HPDE6-E6E7 (cell line): ENCODE data around the gene MOB3A.
"Not testable (repeated sequence)": the region's sequence is repeated elsewhere in the genome, so short reads cannot be mapped to it uniquely, and the experiment has no call there.

Source experiments
- DNase-seq: peaks from one replicate; pipeline ENCODE4 v3.0.0; 2011; ENCODE audit warnings: missing footprints; ENCODE audit errors: extremely low spot score

The MOB3A gene

DNA sequence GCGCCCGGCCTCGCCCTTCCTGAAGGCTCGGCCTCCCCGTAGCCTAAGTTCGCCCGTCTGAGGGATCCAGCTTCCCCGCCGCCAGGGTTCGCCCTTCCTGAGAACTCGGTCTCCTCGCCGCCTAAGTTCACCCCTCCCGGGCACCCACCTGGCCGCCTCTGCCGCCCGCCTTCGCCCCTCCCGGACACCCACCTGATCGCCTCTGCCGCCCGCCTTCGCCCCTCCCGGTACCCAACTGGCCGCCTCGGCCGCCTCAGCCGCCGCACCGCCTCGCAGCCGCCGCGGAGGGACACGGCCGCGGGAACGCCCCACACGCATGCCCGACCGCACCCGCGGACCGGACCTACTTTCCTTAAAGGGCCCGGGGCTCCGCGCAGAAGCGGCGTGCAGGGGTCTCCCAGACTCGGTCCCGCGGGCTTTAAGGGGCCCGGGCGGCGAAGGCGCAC, at the start of gene MOB3A:
MOB3A (minus strand) TSS at position 293 of the 446 bp plus-strand sequence. CDS start 17,766 bp downstream, outside the sequence.
- DNase-seq, result no peak

DNA sequence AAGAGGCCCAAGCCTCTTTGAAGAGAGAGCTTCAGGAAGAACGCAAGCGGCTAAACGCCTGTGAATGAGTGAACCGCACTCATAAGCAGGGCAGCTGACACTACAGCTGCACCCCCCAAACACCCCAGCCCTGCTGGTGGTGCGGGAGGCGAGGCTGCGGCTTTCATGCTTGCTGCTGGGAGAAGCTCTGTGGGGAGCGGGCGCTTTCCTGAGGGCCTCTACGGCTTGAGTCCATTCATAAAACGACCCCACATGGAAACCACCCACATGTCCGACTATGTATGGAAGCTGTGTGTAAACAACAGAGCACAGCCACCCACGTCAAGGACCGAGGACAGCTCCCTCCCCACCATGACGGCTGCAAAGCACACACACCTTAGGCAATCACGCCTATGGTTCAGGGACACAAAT, 49.7 kb upstream of the MOB3A start:
- DNase-seq, result no peak

DNA sequence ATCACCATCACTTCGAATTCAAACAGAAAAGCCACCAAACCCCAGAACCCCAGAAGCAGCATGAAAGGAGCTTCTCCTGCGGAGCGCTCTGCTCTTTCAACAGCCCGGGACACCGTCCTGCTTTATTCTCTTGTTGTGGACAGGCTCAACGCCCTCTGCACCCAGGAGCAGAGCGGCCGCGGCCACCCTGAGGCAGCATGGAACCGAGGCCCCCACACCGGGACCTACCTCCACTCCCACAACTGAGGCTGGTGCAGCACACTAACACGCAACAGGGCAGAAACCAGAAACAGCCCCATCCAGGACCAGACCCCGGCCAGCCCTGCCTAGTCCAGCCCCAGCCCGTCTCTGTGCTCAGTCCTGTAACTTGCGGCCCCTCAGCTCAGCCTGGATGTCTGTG, 48.1 kb upstream of the MOB3A start:
- DNase-seq, result no peak

DNA sequence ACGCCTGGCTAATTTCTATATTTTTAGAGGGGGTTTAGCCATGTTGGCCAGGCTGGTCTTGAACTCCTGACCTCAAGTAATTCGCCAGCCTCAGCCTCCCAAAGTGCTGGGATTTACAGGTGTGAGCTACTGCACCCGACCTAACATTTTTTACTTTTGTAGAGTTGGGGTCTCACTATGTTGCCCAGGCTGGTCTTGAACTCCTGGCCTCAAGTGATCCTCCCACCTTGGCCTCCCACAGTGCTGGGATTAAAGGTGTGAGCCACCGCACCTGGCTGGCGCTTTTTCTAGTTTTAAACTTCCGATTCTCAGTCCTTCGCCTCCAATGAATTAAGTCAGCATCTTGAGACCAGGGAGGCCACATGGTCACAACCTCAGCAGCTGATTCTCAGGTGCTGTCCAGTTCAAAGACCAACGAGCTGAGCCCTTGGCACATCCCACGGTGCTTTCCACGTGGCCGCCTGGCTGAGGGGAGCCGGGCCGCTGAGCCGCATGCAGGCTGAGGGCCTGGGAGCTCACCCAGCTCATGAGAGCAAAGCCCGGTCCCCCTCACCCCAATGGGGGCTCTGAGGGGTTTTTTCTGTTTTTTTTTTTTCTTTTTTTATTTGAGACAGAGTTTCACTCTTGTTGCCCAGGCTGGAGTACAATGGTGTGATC, 46.2 kb upstream of the MOB3A start:
- no peak for DNase-seq

DNA sequence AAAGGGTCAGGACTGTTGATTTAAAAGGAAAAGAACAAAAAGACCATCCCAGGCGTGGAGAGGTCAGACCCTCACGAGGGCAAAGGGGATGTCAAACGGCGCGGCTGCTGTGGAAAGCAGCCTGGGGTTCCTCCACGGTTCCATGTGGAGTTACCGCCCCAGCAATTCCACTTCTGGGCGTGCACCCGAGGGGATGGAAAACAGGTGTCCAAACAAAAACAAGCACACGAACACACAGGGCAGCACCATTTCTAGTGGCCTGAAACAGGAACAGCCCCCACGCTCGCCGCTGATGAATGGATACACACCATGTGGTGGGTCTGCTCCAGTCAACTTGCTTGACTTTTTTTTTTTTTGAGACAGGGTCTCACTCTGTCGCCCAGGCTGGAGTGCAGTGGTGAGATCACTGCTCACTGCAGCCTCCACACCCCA, 44.0 kb upstream of the MOB3A start:
- DNase-seq, result no peak

DNA sequence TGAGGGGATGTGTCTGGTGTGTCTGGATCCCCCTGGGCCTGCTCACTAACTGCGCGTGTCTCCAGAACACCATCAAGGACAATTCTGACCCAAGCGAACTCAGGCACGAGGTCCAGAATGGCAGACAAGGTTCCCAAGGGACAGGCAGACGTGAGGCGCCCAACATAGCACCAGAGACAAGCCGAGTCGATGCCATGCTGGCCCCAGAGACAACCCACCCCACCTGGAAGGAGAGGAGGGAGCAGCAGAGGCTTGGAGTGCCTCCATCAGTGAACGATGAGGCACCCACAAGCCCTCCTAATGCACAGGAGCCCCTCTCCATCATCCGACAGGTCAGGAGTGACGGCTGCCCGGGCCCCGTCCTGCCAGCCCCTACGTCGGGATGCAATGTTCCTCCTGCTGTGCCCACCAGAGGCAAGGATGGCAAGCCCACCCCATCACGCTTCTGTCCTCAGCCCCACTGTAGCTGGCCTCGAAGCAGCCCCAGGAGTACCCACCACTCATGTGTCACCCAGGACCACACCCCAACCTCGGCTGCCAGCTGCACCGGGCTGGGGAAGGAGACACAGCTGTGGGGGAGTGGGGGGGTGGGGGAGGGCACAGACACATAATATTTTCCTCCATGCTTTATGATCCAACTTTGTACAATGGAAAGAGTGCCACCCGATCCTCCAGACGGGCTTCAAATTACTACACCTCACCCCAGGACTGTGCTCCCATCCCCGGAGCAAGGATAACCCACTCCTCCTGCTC, 43.4 kb upstream of the MOB3A start:
- no peak for DNase-seq

DNA sequence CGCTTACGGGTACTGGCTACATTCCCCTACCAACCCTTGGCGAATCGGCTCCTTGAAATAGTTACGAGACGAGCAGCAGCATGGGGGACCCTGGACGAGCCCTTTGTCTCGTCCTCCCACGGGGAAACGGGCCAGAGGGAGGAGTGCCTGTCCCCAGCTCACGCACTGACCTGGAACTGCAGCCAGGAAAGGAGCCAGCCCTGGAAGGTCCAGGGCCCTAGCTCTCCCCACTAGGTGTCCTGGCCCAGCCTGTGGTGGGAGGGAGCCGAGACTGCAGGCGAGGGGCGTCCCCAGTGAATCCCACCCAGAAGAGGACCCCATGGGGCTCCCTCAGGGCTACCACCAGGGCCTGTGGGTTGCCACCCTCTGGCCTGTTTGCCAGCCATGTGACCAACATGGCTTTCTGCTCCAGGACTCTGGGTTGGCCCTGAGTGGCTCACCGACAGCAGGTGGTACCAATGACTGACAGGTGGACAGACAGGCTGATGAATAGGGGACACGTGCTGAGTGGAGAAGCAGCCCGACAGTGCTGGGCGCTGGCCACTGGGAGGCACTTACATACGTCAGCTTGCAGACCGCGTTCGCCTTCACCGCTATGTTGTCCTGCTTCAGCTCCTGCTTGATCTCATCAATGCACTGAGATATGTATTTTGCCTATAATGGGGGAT, 42.1 kb upstream of the MOB3A start:
- DNase-seq, result no peak

DNA sequence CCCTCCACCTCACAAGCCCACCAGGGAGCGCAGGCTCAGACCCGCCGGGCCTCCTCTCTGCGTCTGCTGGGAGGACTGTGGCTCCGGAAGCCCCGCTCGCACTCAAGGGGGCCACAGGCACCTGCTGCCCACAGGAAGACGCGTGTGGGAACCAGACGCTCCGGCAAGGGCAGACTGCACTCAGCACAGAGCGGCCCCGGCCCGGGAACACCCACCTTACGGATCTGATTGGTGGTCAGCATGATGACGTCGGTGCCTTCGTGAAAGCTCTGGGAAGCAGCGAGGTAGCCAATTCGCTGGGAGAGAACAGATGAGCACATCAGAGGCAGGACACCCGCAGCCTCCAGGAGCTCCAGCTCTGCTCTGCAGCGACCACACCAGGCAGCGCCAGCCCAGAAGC, 40.7 kb upstream of the MOB3A start:
- no peak for DNase-seq

DNA sequence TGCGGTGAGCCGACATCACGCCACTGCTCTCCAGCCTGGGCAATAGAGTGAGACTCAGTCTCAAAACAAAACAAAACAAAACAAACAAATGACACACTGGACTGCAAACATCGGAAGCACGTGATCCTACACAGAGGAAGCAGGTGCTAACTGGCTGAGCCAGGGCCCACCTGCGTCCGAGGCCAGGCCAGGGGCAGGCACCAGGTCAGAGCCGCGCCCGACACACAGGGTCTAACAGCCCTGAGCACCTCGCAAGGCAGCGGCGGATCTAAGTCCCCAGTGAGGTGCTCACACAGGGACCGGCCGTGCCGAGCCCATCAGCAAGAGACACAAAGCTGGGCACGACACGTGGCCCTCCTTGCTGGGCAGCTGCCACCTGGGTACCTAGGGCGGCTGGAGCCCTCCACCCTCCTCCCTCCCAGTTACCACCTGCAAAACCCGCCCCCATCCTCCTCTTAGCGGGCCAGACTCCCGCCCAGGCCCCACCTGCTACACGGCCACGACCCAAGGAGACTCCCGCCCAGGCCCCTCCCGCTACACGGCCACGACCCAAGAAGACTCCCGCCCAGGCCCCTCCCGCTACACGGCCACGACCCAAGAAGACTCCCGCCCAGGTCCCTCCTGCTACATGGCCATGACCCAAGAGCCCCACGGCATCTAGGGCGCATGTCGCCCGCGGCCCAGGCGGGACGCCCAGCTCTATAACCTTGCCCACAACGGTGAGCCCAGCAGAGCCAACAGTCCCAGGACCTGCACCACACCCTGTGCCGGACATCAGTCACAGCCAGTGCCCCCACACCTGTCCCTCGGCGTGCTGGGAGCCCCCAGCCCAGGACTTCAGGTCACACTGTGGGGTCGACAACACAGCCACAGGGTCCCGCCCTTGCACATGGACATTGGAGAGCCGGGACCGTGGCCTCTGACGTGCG, 39.6 kb upstream of the MOB3A start:
- DNase-seq, result no peak

DNA sequence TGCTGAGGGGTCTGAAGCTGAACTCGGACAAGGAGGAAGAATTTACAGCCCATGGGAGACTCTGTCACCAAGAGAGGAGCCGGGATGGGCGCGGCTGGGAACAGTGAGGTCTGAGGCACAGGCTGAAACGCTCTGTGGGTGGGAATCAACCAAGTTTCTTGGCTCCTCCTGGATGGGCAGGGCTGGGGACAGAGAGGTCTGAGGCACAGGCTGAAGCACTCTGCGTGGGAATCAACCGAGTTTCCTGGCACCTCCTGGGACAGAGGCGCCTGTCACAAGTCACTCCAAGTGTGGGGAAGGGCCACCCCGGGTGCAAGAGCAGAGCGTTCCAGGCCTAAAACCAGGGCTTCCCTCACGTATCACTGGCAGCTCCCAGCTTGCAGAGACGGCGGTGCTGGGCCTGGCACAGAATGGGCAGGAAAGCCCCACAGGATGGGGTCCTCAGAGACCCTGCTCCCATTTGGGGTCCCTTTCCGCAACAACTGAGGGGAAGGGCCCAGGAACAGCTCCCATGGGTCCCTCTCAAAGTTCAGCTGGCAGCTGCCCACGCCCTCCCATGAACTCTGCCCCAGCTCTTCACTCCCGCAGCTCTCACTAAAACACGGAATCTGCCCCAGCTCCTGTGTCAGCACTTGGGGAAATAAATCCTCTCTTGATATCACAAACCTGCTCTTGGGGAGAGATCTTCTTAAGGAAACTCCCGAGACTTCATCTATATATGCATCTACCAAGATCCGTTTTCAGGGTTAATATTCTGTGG, 36.8 kb upstream of the MOB3A start:
- DNase-seq, result no peak

DNA sequence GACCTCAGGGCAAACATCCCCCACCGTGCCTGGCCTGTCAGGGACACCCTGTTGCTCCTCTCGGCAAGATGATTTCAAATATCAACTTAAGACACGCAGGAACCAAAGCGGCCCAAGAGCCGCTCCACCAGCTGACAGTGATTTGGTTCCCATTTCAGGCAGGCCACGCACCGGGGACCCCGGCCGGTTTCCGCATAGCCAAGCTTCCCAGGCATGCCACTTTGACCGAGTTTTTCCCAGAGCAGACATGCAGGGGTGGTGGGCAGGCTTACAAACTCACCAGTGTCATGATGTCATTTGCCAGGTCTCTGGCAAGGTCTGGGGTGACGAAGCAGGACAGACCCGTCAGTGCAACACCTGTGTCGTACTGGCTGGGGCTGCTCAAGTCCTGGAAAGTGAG, 36.1 kb upstream of the MOB3A start:
- no peak for DNase-seq

DNA sequence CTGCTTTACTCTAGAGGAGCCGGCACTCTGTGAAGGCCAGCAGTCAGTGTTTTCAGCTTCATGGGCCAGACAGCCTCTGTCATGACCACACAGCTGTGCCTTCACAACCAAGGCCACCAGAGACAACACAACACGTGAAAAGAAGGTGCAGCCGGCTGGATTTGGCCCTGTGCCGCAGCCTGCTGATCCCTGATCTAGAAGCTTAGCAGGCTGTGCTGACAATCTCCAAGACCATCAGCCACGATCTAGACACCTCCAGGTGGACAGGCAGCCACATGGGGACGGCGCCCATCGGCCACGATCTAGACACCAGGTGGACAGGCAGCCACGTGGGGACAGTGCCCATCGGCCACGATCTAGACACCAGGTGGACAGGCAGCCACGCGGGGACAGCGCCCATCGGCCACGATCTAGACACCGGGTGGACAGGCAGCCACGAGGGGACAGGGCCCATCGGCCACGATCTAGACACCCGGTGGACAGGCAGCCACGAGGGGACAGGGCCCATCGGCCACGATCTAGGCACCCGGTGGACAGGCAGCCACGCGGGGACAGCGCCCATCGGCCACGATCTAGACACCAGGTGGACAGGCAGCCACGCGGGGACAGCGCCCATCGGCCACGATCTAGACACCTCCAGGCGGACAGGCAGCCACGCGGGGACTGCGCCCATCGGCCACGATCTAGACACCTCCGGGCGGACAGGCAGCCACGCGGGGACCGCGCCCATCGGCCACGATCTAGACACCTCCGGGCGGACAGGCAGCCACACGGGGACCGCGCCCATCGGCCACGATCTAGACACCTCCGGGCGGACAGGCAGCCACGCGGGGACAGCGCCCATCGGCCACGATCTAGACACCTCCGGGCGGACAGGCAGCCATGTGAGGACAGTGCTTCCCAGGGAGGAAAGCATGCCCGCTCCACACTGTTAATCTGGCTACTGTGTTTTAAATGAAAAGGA, 35.2 kb upstream of the MOB3A start:
- not testable (repeated sequence) for DNase-seq

DNA sequence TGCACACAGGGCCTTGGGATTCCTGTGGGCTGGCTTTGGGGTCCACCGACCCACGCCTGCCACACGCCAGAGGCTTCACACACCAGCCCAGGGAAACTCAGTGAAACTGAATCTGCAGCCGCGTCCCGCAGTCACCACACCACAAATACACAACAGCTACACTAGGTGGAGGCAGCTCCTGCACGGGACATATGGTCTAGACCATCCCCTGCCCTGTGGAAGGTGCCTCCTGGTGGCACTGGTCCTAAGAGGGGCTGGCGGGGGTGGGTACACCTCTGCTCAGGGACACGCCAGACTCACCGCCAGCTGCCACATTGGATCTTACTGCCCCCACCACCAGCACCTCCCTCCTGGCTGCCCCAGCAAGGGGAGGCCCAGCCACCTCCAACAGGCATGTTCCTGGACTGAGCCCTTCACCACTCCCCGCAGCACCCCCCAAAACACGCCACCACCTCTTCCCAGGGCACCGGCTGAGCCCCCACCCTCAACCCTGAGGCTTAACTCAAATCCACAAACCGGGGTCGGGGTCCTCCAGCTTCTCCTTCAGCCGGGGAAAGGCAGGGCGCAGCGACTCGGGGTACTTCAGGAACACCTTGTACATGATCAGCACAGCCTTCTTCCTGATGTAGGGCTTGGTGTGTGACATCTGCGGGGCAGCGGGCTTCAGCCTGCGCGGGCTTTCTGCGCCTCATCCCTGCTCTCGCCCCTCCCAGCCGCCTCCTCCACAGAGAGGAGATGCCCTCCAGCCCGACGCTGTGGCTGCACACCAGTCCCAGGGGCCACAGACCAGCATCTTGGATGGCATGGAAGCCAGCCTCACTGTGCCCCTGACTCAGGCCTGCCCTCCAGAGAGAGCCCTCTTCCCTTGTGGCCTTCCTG, 34.0 kb upstream of the MOB3A start:
- DNase-seq, result no peak

DNA sequence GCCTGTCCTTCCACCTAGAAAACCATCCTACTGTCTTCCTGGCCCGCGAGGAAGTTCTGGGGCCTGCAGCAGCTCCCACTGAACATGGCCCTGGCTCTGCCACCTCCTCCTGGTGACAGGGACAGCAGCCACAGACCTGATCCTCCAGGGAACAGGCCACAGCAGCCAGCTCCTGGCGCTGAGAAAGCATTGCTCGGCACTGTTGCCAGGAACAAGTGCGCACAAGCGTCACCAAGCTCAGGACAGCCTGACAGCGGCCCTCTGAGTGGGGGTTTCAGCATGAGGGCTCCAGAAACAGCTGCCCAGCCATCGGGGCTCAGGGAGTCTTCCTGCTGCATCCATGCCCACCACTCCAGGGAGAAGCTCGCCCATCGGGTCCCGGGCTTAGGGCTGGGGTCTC, 33.4 kb upstream of the MOB3A start:
- no peak for DNase-seq

DNA sequence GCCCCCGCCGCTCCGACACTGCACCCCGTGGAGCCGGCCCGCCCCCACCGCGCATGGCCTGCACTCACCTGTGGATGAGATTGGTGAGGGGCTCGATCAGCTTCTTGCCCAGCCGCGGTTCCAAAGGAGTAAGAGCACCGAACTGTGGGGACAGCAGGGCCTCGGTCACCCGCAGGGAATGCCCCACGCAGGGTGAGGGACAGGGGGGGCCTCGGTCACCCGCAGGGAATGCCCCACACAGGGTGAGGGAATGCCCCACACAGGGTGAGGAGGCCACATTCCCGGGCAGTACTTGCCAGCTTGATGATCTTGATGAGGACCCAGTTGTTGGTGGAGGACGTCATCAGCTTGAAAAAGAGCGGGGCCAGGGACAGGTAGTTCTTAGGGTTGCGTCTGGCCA, 32.9 kb upstream of the MOB3A start:
- no peak for DNase-seq

DNA sequence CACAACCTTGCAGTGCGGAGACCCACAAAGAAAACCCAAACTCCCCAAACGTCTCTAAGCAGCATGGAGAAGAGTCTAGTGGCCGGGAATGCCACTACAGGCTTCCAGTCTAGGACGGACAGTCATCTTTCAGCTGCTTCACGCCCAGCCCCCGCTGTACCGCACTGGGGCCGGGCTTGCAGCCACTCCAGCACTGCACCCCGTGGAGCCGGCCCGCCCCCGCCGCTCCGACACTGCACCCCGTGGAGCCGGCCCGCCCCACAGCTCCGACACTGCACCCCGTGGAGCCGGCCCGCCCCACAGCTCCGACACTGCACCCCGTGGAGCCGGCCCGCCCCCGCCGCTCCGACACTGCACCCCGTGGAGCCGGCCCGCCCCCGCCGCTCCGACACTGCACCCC, 32.1 kb upstream of the MOB3A start:
- DNase-seq, result not testable (repeated sequence)

DNA sequence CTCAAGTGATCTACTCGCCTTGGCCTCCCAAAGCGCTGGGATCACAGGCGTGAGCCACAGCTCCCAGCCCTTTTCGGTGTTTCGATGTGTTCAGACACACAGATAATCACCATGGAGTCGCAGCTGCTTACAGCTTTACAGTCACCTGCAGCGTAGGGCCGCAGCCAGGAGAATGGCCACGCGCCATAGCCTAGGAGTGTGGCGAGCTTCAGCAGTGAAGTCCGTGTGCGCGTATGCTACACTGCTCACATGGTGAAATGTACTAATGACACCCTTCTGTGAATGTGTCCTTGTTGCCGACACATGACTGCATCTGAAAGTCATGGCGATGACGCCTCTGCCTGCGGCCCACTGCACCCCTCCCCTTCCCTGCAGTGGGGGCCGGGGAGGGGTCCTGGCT, 31.6 kb upstream of the MOB3A start:
- DNase-seq, result no peak

DNA sequence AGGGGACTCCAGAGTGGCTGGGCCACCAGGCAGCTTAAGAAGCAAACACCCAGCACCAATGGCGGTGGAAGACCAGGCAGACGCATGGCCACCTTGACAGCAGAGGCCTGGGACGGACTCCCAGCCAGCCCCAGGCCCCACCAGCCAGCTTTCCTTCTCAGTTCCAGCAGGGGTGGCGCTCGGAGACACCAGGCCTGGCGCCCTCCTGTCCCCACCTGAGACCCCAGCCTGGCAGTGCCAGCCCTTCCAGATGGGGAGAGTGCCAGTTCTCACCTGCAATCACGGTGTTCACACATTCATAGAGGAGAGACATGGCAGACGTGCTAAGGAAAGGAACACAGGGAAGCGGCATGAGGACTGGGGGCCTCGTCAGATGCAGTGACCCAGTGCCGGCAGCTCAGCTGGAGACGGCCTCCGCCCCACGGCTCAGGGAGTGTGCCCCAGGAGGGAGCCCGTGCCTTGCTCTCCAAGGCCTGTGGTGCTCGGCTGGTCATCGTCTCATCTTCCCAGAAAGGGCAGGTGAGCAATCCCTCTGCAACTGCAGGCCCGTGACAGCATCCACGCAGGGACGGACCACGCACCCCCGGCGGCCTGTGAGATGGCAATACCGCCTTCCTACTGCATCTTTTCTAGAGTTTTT, 30.9 kb upstream of the MOB3A start:
- DNase-seq, result no peak
